H9 (cell line): ENCODE measurements around the gene ATP8B4. TPM values are rescaled to one million over a fixed set of nuclear protein-coding genes. Genes with fewer than 3 reads are reported as not detected.
A peak's percentile ranks its signal among the peaks of the same experiment; 100 is the strongest.

Experiments used
- DNase-seq: peaks from one replicate; pipeline ENCODE4 v3.0.0-alpha.2; 2017
- H2AFZ ChIP-seq: one replicate; pipeline ENCODE4 v1.6.1; 2013; ENCODE audit warnings: mild to moderate bottlenecking, low read length, control low read depth, moderate library complexity
- H2AK5ac ChIP-seq: 2 replicates; pipeline ENCODE4 v1.6.1; 2013; ENCODE audit warnings: low read length, control low read depth, mixed read lengths; ENCODE audit not compliant: insufficient read length
- H2BK120ac ChIP-seq: one replicate; pipeline ENCODE4 v1.6.1; 2013; ENCODE audit warnings: low read depth, mild to moderate bottlenecking, low read length, control low read depth, inconsistent platforms; ENCODE audit not compliant: poor library complexity, severe bottlenecking
- H2BK12ac ChIP-seq: 2 replicates; pipeline ENCODE4 v1.6.1; 2013; ENCODE audit warnings: low read length, control low read depth, mixed read lengths, low read depth; ENCODE audit not compliant: insufficient read length
- H2BK15ac ChIP-seq: 2 replicates; pipeline ENCODE4 v1.6.1; 2013; ENCODE audit warnings: low read depth, low read length, control low read depth
- H2BK20ac ChIP-seq: one replicate; pipeline ENCODE4 v1.6.1; 2013; ENCODE audit warnings: low read depth, mild to moderate bottlenecking, low read length, control low read depth, inconsistent platforms; ENCODE audit not compliant: poor library complexity, severe bottlenecking
- H2BK5ac ChIP-seq: 2 replicates; pipeline ENCODE4 v1.6.1; 2013; ENCODE audit warnings: low read length, control low read depth, mixed read lengths; ENCODE audit not compliant: insufficient read length
- H3K14ac ChIP-seq: 2 replicates; pipeline ENCODE4 v1.6.1; 2013; ENCODE audit warnings: low read length, control low read depth; ENCODE audit not compliant: insufficient read depth
- H3K18ac ChIP-seq: 2 replicates; pipeline ENCODE4 v1.6.1; 2013; ENCODE audit warnings: low read depth, mild to moderate bottlenecking, mixed read lengths, low read length, control low read depth; ENCODE audit not compliant: insufficient read length
- H3K23ac ChIP-seq: 2 replicates; pipeline ENCODE4 v1.6.1; 2013; ENCODE audit warnings: low read length, control low read depth, mixed read lengths, low read depth; ENCODE audit not compliant: insufficient read length
- H3K23me2 ChIP-seq: 2 replicates; pipeline ENCODE4 v1.6.1; 2013; ENCODE audit warnings: low read depth, mild to moderate bottlenecking, mixed read lengths, low read length, control low read depth; ENCODE audit not compliant: insufficient read length, poor library complexity, severe bottlenecking
- H3K27ac ChIP-seq: 2 replicates; pipeline ENCODE4 v1.5.1; 2013; ENCODE audit warnings: low read length, control low read depth, mixed read lengths, low read depth; ENCODE audit not compliant: insufficient read length
- H3K27me3 ChIP-seq: 2 replicates; pipeline ENCODE4 v1.6.1; 2013; ENCODE audit warnings: low read length, control low read depth, inconsistent platforms; ENCODE audit not compliant: insufficient read depth
- H3K4ac ChIP-seq: 2 replicates; pipeline ENCODE4 v1.6.1; 2013; ENCODE audit warnings: low read depth, mild to moderate bottlenecking, control low read depth, inconsistent platforms, low read length, moderate library complexity
- H3K4me1 ChIP-seq: 2 replicates; pipeline ENCODE4 v1.6.1; 2013; ENCODE audit warnings: low read length, control low read depth, inconsistent platforms; ENCODE audit not compliant: insufficient read depth
- H3K4me2 ChIP-seq: 2 replicates; pipeline ENCODE4 v1.6.1; 2013; ENCODE audit warnings: low read length, control low read depth, mixed read lengths; ENCODE audit not compliant: insufficient read length, insufficient read depth
- H3K56ac ChIP-seq: 2 replicates; pipeline ENCODE4 v1.6.1; 2013; ENCODE audit warnings: low read depth, mild to moderate bottlenecking, mixed read lengths, low read length, control low read depth; ENCODE audit not compliant: insufficient read length
- H3K79me1 ChIP-seq: 2 replicates; pipeline ENCODE4 v1.6.1; 2013; ENCODE audit warnings: low read depth, mild to moderate bottlenecking, moderate library complexity, low read length, control low read depth, inconsistent platforms; ENCODE audit not compliant: insufficient read depth, poor library complexity, severe bottlenecking
- H3K79me2 ChIP-seq: 2 replicates; pipeline ENCODE4 v1.6.1; 2013; ENCODE audit warnings: low read length, control low read depth, inconsistent platforms; ENCODE audit not compliant: insufficient read depth
- H3K9ac ChIP-seq: 2 replicates; pipeline ENCODE4 v1.6.1; 2013; ENCODE audit warnings: low read length, control low read depth, mixed read lengths; ENCODE audit not compliant: insufficient read length; ENCODE audit errors: extremely low read depth
- H3K9me3 ChIP-seq: one replicate; pipeline ENCODE4 v1.6.1; 2013; ENCODE audit warnings: low read depth, low read length, inconsistent platforms; ENCODE audit not compliant: control insufficient read depth
- H3T11ph ChIP-seq: one replicate; pipeline ENCODE4 v1.6.1; 2013; ENCODE audit warnings: mild to moderate bottlenecking, low read length, control low read depth, inconsistent platforms
- H4K20me1 ChIP-seq: one replicate; pipeline ENCODE4 v1.6.1; 2013; ENCODE audit not compliant: control insufficient read depth, insufficient read length, insufficient read depth
- H4K5ac ChIP-seq: 2 replicates; pipeline ENCODE4 v1.6.1; 2013; ENCODE audit warnings: low read depth, mild to moderate bottlenecking, mixed read lengths, low read length, control low read depth; ENCODE audit not compliant: insufficient read length
- H4K8ac ChIP-seq: replicated peaks from 2 replicates; pipeline ENCODE4 v1.6.1; 2013; ENCODE audit warnings: low read length, control low read depth, mixed read lengths, low read depth; ENCODE audit not compliant: insufficient read length
- H4K91ac ChIP-seq: 2 replicates; pipeline ENCODE4 v1.6.1; 2013; ENCODE audit warnings: low read depth, mild to moderate bottlenecking, moderate library complexity, mixed read lengths, low read length, control low read depth; ENCODE audit not compliant: insufficient read length
- H3K27ac Mint-ChIP-seq, 3 experiments: 2 replicates in 2 of 3; 3 replicates in 1 of 3; pipeline ENCODE4 v1.8.0; 2020 to 2021; ENCODE audit warnings: mixed read lengths in 3 of 3, mild to moderate bottlenecking in 1 of 3, moderate library complexity in 1 of 3
- H3K27me3 Mint-ChIP-seq: 2 replicates; pipeline ENCODE4 v1.8.0; 2021; ENCODE audit warnings: low read depth, mild to moderate bottlenecking, moderate library complexity, mixed read lengths
- H3K36me3 Mint-ChIP-seq, 3 experiments: 2 replicates in 2 of 3; 3 replicates in 1 of 3; pipeline ENCODE4 v1.8.0; 2020 to 2021; ENCODE audit warnings: low read depth in 3 of 3, mixed read lengths in 3 of 3; ENCODE audit not compliant: insufficient read depth in 1 of 3
- H3K4me1 Mint-ChIP-seq, 2 experiments: 2 replicates each; pipeline ENCODE4 v1.8.0; 2020; ENCODE audit warnings: mixed read lengths in 2 of 2
- H3K4me3 Mint-ChIP-seq, 2 experiments: 2 replicates in 1 of 2; 3 replicates in 1 of 2; pipeline ENCODE4 v1.8.0; 2020 to 2021; ENCODE audit warnings: mild to moderate bottlenecking in 2 of 2, mixed read lengths in 2 of 2, moderate library complexity in 1 of 2
- H3K9me3 Mint-ChIP-seq, 2 experiments: 2 replicates in 1 of 2; 3 replicates in 1 of 2; pipeline ENCODE4 v1.8.0; 2020; ENCODE audit warnings: mild to moderate bottlenecking in 2 of 2, mixed read lengths in 2 of 2, moderate library complexity in 1 of 2
- CTCF ChIP-seq: fragments of 200-600 bp; sonication (generic); conservative IDR thresholded peaks from 3 replicates; pipeline ENCODE4 v1.8.0; 2021; ENCODE audit warnings: antibody characterized with exemption, mild to moderate bottlenecking
- WGBS: extraction: QIAGEN DNeasy Blood & Tissue Kit; methylation state at CpG from one replicate; pipeline ENCODE4 v1.1.7; 2013; ENCODE audit warnings: missing lambda C conversion rate, low lambda C conversion rate, mixed read lengths; ENCODE audit not compliant: insufficient read length; ENCODE audit errors: extremely low coverage; 5-methylcytosine and 5-hydroxymethylcytosine counted together
- total RNA-seq: library from RNA; stranded (reverse); gene quantifications from 2 replicates; pipeline ENCODE4 v1.2.1, GENCODE V29; 2021

The ATP8B4 gene
- total RNA-seq, 1 experiment from 2014 or later: 0.52 TPM

GRCh38 chr15:49863431-49864224 lies 255.4 kb downstream of the ATP8B4 start:
- Histone ChIP-seq H3K27me3 (no peaks in the 10 kb centered on the region), H2AFZ (peak overlapping the region; percentile 6), H2BK20ac (no peak overlapping the region), H3K4me2 (no peak overlapping the region), H3K9ac (no peak overlapping the region), H2BK5ac (no peak overlapping the region), H3K23ac (no peak overlapping the region), H3T11ph (peak overlapping the region; percentile 17), H2AK5ac (no peak overlapping the region), H2BK120ac (no peak overlapping the region), H3K79me1 (no peaks in the 10 kb centered on the region), H2BK12ac (no peak overlapping the region), H3K27ac (no peak overlapping the region), H3K18ac (no peak overlapping the region), H2BK15ac (no peak overlapping the region), H4K8ac (no peak overlapping the region), H3K23me2 (no peaks in the 10 kb centered on the region), H3K56ac (no peak overlapping the region), H4K91ac (no peak overlapping the region), H3K79me2 (no peaks in the 10 kb centered on the region), H3K9me3 (no peaks in the 10 kb centered on the region), H3K4me1 (no peaks in the 10 kb centered on the region; the same call in 1 of the 2 replicates), H3K4ac (no peak overlapping the region), H3K14ac (no peak overlapping the region), H4K5ac (no peak overlapping the region), H4K20me1 (no peaks in the 10 kb centered on the region)
- TF ChIP-seq CTCF: no peak
- Mint-ChIP-seq H3K4me1 (peaks cover 17 to 22% of the 10 kb centered on the region in 2 experiments), H3K9me3 (no peaks in the 10 kb centered on the region), H3K4me3 (no peak overlapping the region), H3K36me3 (no peaks in the 10 kb centered on the region), H3K27ac (no peak overlapping the region), H3K27me3 (no peaks in the 10 kb centered on the region; the same call in 1 of the 2 replicates)
- DNase-seq: no peak
- WGBS: no CpG with 5 or more reads among the region's 3 CpGs
